K562 (cell line): ENCODE measurements around the gene DAD1.

Source experiments
- GABPB1 ChIP-seq: sonication (generic); formaldehyde crosslinking; IDR thresholded peaks from 2 replicates; pipeline ENCODE4 v1.8.0; 2022; ENCODE audit warnings: mild to moderate bottlenecking, missing genetic modification reagents
- GATAD2B ChIP-seq: fragments of 450-650 bp; IDR thresholded peaks from 2 replicates; pipeline ENCODE4 v1.6.1; 2017; ENCODE audit warnings: mild to moderate bottlenecking, borderline replicate concordance
- HDAC6 ChIP-seq: IDR thresholded peaks from 2 replicates; pipeline ENCODE4 v1.6.1; 2012; ENCODE audit warnings: low read depth, mild to moderate bottlenecking, control low read depth, inconsistent platforms, low read length, moderate library complexity
- HLTF ChIP-seq: fragments of 450-650 bp; IDR thresholded peaks from 2 replicates; pipeline ENCODE4 v1.6.1; 2016
- NFIC ChIP-seq: fragments of 450-650 bp; IDR thresholded peaks from 2 replicates; pipeline ENCODE4 v1.6.1; 2017; ENCODE audit warnings: mild to moderate bottlenecking, inconsistent platforms
- NFYB ChIP-seq: IDR thresholded peaks from 2 replicates; pipeline ENCODE4 v1.6.1; 2011; ENCODE audit warnings: mild to moderate bottlenecking, moderate library complexity; ENCODE audit not compliant: insufficient read length; ENCODE audit errors: extremely low read depth
- NONO ChIP-seq, 2 experiments: fragments of 200-400 bp in 1 of 2; fragments of 450-650 bp in 1 of 2; formaldehyde crosslinking in 1 of 2; IDR thresholded peaks; 2 replicates each; pipeline ENCODE4 v1.6.1; 2017; ENCODE audit warnings: low read depth in 2 of 2, mild to moderate bottlenecking in 2 of 2, moderate library complexity in 2 of 2, low read length in 1 of 2
- NRF1 ChIP-seq, 2 experiments: fragments of 450-650 bp; IDR thresholded peaks in 1 of 2; conservative IDR thresholded peaks in 1 of 2; 2 replicates each; pipeline ENCODE4 v1.6.1; 2014; ENCODE audit warnings: mild to moderate bottlenecking in 2 of 2
- POLR2AphosphoS5 ChIP-seq: IDR thresholded peaks from 2 replicates; pipeline ENCODE4 v1.6.1; 2011; ENCODE audit warnings: mild to moderate bottlenecking, low read depth, low read length, moderate library complexity; ENCODE audit not compliant: control insufficient read depth, insufficient read depth
- ZBED1 ChIP-seq: IDR thresholded peaks from 2 replicates; pipeline ENCODE4 v1.6.1; 2014
- ZBTB7A ChIP-seq: IDR thresholded peaks from 2 replicates; pipeline ENCODE4 v1.6.1; 2011; ENCODE audit warnings: low read depth, mild to moderate bottlenecking, low read length, moderate library complexity, borderline replicate concordance; ENCODE audit not compliant: control insufficient read depth
- ZNF232 ChIP-seq: sonication (generic); formaldehyde crosslinking; IDR thresholded peaks from 2 replicates; pipeline ENCODE4 v1.8.0; 2022; ENCODE audit warnings: mild to moderate bottlenecking, missing genetic modification reagents
- ZNF274 ChIP-seq: IDR thresholded peaks from 2 replicates; pipeline ENCODE4 v1.6.1; 2011; ENCODE audit warnings: low read depth, mild to moderate bottlenecking, low read length, moderate library complexity, borderline replicate concordance

DNA sequence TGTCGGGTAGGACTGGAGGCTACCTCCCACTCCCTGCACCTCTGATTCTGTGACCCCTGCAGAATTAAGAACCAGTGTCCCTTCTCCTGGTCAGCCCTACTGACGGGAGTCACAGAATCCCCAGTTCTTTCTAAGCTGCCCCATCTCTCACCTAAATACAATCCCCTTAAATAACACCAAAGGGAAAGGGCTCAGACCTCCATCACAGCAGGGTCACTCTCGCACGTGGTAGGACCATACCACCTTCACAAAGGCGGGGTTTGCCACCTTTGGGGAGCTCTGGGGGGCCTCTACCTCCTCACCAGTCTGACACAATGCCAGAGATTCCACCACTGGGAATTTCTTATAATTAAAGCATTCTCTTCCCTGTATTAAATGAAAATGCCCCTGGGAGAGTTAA is 35.6 kb downstream of the DAD1 start:
- no peak for TF ChIP-seq NFYB
- TF ChIP-seq HDAC6: no peak
- TF ChIP-seq ZBTB7A: no peak
- TF ChIP-seq NRF1 (conservative IDR thresholded peaks at IDR 0.05 in 1 of 2, IDR thresholded peaks at IDR 0.05 in 1 of 2): no peak
- TF ChIP-seq GATAD2B: no peak
- TF ChIP-seq ZNF232: no peak
- TF ChIP-seq NFIC: no peak
- no peak for TF ChIP-seq GABPB1 (CRISPR knock-in tag)
- no peak for TF ChIP-seq HLTF
- TF ChIP-seq POLR2AphosphoS5: no peak
- no peak for TF ChIP-seq ZBED1
- TF ChIP-seq NONO (IDR thresholded peaks at IDR 0.05; ENCODE audit: low read depth in 2 of 2, low read length in 1 of 2): no peak
- no peak for TF ChIP-seq ZNF274
